SK-N-SH treated with all-trans-retinoic acid at 6 μM for 48 hours (cell line): ENCODE measurements around the gene ISLR.

Experiments used
- ARNTL ChIP-seq: fragments of 450-650 bp; formaldehyde crosslinking; IDR thresholded peaks from 2 replicates; pipeline ENCODE4 v1.5.0; 2020; ENCODE audit warnings: low read depth, mild to moderate bottlenecking, moderate library complexity, borderline replicate concordance
- CSDC2 ChIP-seq: fragments of 250-450 bp; sonication (Bioruptor Pico); IDR thresholded peaks from 2 replicates; pipeline ENCODE4 v1.5.0; 2020; ENCODE audit warnings: mild to moderate bottlenecking, moderate library complexity
- SNAI2 ChIP-seq: fragments of 250-450 bp; sonication (Bioruptor Pico); IDR thresholded peaks from 2 replicates; pipeline ENCODE4 v1.5.0; 2020; ENCODE audit warnings: mild to moderate bottlenecking, moderate library complexity
- ZFP3 ChIP-seq: fragments of 250-450 bp; sonication (Bioruptor Pico); IDR thresholded peaks from 2 replicates; pipeline ENCODE4 v1.5.0; 2020; ENCODE audit warnings: mild to moderate bottlenecking, moderate library complexity
- TF ChIP-seq, protein P1 (sequence below): fragments of 250-450 bp; sonication (Bioruptor Pico); IDR thresholded peaks from 2 replicates; pipeline ENCODE4 v1.5.1; 2020; ENCODE audit warnings: low read depth, mild to moderate bottlenecking, moderate library complexity

DNA sequence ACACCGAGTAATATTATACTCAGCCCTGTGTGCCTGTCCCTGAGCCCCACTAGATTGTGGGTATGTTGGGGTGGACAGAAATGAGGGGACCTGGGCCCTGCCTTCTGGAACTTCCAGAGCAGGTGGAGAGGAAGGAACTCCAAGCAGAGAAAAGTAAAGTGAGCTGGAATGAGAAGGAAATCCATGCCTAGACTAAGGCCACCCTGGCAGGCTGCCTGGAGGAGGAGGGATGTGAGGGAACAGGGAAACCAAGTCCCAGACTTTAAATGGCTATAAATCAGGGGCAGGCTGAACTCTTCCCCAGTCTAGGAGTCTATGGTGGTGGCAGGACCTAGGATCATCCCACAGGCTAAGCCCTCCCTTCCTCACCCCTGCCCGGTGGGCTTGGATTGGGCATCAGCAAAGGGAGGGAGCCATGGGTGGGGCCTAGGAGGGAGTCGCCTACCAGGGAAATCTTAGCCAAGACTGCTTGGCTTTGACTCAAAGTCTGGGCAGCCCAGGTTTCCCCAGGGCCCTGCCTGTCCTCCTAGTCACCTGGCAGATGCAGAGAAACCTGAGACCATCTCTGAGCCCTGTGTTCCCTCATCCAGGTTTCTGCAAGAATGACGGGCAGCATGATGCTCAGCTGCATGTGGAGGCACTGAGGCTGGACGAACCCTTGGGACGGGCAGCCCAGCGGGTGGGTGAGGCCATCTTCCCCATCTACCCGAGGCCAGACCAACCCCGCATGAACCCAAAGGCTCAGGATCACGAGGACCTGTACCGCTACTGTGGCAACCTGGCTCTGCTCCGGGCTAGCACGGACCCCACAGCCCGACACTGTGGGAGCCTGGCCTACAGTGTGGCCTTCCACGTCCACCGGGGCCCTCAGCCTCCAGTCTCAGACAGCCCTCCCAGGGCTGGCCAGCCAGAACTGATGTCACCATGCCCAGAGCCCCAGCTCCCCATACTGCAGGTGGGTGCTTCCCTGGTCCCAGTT, 44.7 kb downstream of the ISLR start:
- TF ChIP-seq SNAI2 (no peak), ZFP3 (CRISPR knock-in tag) (no peak), CSDC2 (CRISPR knock-in tag) (no peak), ARNTL (CRISPR knock-in tag) (no peak)
- TF ChIP-seq, protein P1, sequence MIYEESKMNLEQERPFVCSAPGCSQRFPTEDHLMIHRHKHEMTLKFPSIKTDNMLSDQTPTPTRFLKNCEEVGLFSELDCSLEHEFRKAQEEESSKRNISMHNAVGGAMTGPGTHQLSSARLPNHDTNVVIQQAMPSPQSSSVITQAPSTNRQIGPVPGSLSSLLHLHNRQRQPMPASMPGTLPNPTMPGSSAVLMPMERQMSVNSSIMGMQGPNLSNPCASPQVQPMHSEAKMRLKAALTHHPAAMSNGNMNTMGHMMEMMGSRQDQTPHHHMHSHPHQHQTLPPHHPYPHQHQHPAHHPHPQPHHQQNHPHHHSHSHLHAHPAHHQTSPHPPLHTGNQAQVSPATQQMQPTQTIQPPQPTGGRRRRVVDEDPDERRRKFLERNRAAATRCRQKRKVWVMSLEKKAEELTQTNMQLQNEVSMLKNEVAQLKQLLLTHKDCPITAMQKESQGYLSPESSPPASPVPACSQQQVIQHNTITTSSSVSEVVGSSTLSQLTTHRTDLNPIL, result no peak
